ENCODE measurements around the gene EID2B.

EID2B gene

DNA sequence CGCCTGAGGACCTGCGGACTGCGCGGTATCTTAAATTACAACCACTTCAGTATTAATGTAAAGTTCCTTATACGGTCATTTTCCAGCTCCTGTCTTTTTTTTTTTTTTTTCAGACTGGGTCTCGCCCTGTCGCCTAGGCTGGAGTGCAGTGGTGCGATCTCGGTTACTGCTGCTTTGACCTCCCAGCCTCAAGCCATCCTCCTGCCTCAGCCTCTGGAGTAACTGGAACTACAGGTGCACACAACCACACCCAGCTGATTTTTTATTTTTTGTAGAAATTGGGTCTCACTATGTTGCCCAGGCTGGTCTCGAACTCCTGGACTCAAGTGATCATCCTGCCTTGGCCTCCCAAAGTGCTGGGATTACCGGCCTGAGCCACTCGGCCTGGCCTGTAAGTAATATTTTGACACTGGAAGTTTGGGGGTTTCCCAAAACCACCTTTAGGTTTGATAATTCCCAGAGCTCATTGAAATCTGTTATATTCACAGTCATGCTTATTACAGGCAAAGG is 406 bp upstream of the EID2B start:
- DNase-seq (ENCODE audit: low spot score), result no peak

- no peak for DNase-seq (ENCODE audit: low spot score)
Observed at GRCh38 chr19:39531834-39532232, 819 bp downstream of the EID2B start.

DNA sequence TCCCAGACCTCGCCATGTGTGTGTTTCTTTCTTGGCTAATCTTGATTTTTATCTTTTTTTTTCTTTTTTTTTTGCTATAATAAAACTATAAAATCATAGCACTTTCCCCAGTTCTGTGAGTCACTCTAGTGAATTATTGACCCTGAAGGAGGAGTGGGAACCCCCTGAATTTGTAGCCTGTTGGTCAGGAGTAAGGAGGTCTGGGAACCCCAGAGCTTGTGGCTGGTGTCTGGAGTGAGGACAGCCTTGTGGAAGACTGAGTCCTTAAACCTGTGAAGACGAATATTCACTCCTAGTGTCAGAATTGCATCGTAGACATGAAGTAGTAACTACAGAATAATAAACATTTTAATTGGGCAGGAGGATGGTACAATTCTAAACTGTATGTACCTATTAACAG is 7.4 kb downstream of the EID2B start:
- DNase-seq (ENCODE audit: low spot score), result no peak

DNA sequence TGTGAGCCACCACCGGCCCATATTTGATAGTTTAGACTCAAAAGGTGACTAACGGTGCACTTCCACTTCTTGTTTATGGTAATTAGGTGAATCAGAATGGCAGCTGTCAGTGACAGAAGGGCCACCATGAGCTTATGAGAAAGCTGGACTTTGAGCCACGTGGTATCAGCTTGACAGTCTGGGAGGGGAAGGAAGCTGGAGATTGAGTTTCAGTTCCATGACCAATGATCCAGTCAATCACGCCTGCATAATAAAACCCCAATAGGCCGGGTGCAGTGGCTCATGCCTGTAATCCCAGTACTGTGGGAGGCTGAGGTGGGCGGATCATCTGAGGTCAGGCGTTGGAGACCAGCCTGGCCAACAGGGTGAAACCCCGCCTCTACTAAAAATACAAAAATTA is 8.2 kb downstream of the EID2B start:
- DNase-seq (ENCODE audit: low spot score), result no peak

DNA sequence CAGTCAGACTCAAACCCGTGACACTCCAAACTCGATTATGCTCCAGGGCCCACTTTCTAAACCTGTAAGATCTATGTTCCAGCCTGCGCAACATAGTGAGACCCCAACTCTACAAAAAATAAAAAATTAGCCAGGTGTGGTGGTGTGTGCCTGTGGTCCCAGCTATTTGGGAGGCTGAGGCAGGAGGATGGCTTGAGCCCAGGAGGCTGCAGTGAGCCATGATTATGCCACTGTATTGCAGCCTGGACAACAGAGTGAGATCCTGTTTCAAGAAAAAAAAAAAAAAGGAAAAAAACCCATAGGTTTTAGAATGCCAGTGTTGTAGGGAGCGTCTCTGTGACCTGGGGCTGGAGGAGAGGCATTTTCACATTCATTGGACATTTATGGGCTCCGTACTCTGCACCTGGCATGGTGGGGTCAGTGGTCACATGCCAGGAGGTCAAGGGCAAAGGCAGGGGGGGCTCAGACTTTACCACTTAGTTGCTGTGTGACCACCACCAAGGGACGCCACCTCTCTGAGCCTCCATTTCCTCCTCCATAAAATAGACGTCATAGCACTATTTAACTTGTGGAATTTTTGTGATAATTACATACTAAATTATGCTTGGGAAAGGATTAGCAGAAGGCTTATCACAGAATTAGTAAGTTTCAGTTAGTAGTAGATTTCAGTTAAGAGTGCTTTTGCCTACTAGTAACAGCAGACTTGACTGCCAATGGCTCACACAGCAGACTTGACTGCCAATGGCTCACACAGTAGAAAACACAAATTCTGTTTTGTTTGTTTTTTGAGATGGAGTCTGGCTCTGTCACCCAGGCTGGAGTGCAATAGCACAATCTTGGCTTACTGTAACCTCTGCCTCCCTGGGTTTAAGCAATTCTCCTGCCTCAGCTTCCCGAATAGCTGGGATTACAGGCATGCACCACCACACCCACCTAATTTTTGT is 11.8 kb downstream of the EID2B start:
- DNase-seq (ENCODE audit: low spot score), result no peak

GRCh38 chr19:39518975-39519374 is 13.7 kb downstream of the EID2B start:
- no peak for DNase-seq (ENCODE audit: low spot score)

GRCh38 chr19:39518458-39518857 is 14.2 kb downstream of the EID2B start:
- no peak for DNase-seq (ENCODE audit: low spot score)

- DNase-seq (ENCODE audit: low spot score), result no peak
Observed at GRCh38 chr19:39517432-39517831, 15.2 kb downstream of the EID2B start.

- no peak for DNase-seq (ENCODE audit: low spot score)
Observed at GRCh38 chr19:39516270-39516669, 16.4 kb downstream of the EID2B start.

DNA sequence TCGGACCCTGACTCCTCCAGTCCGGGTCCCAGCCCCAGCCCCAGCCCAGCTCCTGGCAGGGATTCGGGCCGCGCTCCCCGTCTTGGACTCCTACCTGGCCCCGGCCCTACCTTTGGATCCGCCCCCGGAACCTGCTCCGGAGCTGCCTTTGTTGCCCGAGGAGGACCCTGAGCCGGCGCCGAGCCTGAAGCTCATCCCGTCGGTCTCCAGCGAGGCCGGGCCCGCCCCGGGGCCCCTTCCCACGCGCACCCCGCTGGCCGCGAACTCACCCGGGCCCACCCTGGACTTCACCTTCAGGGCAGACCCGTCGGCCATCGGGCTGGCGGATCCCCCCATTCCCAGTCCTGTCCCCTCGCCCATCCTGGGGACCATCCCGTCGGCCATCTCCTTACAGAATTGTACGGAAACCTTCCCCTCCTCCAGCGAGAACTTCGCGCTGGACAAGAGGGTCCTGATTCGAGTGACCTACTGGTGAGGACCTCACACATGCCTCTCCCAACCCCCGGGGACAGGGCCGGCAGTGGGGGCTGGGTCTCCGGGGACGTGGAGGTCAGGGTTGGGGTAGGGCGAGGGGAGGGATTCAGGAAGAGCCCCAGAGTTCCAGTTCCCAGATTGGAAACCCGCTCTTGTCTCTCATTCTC is 17.0 kb downstream of the EID2B start:
- DNase-seq (ENCODE audit: low spot score), result no peak

GRCh38 chr19:39514840-39515550 is 17.7 kb downstream of the EID2B start, which contains the start of gene SELENOV:
SELENOV (plus strand) TSS chr19:39515139; CDS start chr19:39515213, 74 bp downstream.
- DNase-seq (ENCODE audit: low spot score), result no peak

DNA sequence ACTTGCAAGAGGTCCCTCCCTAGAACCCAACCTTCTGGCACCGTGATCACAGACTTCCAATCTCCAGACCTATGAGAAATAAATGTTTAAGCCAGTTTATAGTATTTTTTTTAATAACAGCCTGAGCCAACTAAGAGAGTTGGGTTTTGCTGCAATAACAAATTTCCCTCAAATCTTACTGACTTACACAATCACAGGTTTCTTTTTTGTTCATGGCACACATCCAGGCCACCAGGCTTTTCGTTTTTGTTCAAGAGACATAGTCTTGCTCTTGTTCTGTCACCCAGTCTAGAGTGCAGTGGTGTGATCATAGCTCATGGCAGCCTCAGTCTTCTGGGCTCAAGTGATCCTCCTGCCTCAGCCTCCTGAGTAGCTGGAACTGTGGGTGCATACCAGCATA is 19.7 kb downstream of the EID2B start:
- no peak for DNase-seq (ENCODE audit: low spot score)

- no peak for DNase-seq (ENCODE audit: low spot score)
Observed at GRCh38 chr19:39509233-39509632, 23.4 kb downstream of the EID2B start.

- DNase-seq (ENCODE audit: low spot score), result no peak
Observed at GRCh38 chr19:39508629-39509028, 24.0 kb downstream of the EID2B start.

GRCh38 chr19:39507715-39508364 is 24.8 kb downstream of the EID2B start:
- DNase-seq (ENCODE audit: low spot score), result no peak

DNA sequence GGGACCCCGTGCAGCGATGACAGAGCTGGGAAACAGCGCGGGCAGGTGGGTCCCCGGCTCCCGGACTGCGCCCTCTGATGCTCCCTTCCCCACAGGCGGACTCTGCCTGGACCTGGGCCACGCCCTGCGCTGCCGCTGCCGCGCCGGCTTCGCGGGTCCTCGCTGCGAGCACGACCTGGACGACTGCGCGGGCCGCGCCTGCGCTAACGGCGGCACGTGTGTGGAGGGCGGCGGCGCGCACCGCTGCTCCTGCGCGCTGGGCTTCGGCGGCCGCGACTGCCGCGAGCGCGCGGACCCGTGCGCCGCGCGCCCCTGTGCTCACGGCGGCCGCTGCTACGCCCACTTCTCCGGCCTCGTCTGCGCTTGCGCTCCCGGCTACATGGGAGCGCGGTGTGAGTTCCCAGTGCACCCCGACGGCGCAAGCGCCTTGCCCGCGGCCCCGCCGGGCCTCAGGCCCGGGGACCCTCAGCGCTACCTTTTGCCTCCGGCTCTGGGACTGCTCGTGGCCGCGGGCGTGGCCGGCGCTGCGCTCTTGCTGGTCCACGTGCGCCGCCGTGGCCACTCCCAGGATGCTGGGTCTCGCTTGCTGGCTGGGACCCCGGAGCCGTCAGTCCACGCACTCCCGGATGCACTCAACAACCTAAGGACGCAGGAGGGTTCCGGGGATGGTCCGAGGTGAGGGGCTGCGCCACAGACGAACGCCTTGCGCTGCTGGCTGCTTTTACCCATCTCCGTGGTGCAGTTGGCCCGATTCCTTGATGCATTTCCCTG is 25.5 kb downstream of the EID2B start:
- no peak for DNase-seq (ENCODE audit: low spot score)

- no peak for DNase-seq (ENCODE audit: low spot score)
Observed at GRCh38 chr19:39506598-39506943, 26.1 kb downstream of the EID2B start.

- no peak for DNase-seq (ENCODE audit: low spot score)
Observed at GRCh38 chr19:39502640-39503417, 29.8 kb downstream of the EID2B start.

DNA sequence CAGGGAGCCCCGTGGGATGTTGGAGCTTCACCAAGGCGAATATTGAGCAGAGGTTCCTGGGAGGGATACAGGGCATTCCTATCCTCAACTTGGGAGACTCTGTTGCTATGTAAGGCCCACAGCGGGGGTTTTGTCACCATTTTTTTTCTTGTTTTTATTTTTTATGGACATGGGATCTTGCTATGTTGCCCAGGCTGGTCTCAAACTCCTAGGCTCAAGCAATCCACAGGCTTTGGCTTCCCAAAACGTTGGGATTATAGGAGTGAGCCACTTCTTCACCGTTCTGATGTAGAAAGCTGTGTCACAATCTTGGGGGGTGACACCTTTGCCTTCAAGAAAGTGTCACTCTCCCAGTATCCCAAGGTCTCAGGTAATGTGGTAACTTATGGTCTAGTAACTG is 31.3 kb downstream of the EID2B start:
- DNase-seq (ENCODE audit: low spot score), result no peak

DNA sequence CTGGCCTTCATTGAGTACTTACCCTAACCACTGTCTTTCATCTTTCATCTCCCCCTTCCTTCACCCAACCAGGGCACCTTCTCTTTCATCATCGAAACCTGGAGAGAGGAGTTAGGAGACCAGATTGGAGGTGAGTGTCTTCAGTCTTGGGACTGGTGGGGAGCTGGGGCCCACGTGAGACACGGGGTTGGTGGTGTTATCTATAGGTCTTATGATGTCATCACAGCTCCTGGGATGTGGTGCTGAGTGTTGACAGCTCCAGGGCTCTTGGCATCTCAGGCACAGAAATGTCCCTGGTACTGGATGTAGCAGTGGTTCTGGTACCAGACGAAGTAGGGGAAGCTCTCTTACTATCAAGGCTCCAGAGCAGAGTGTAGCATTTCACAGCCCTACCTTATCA is 32.1 kb downstream of the EID2B start:
- DNase-seq (ENCODE audit: low spot score), result no peak

DNA sequence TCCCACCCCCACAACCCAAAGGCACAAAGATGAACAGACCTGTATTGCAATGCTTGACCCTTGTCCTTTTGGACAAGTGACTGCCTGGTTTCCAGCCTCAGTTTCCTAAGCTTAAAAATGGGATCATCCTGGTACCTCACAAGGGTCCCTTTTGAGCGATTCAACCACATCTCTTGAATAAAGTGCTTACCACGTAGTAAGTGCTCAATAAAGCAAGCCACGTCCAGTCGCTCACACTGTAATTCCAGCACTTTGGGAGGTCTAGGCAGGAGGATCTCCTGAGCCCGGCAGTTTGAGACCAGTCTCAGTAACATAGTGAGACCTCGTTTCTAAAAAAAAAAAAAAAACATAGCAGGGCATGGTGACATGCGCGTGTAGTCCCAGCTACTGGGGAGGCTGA is 32.7 kb downstream of the EID2B start:
- no peak for DNase-seq (ENCODE audit: low spot score)
